ENCODE results near the gene ATP8B4.

The ATP8B4 gene

GRCh38 chr15:50068016-50068415, 51.0 kb downstream of the ATP8B4 start:
- no peak for DNase-seq (ENCODE audit: low read depth, low spot score)
- H3K4me3 ChIP-seq (ENCODE audit: low read length), result no peak overlapping the region

GRCh38 chr15:50067254-50067653, 51.8 kb downstream of the ATP8B4 start:
- H3K4me3 ChIP-seq (ENCODE audit: low read length), result no peak overlapping the region

GRCh38 chr15:50066666-50067065, 52.4 kb downstream of the ATP8B4 start:
- no peak overlapping the region for H3K4me3 ChIP-seq (ENCODE audit: low read length)
- no peak for DNase-seq (ENCODE audit: low read depth, low spot score)

More at GRCh38 chr15:50067254-50067653, 51.8 kb downstream of the ATP8B4 start:
- no peak for DNase-seq (ENCODE audit: low read depth, low spot score)

GRCh38 chr15:50066202-50066601, 52.8 kb downstream of the ATP8B4 start:
- no peak overlapping the region for H3K4me3 ChIP-seq (ENCODE audit: low read length)
- DNase-seq (ENCODE audit: low read depth, low spot score), result no peak

- no peak overlapping the region for H3K4me3 ChIP-seq (ENCODE audit: low read length)
- no peak for DNase-seq (ENCODE audit: low read depth, low spot score)
These were observed 53.8 kb downstream of the ATP8B4 start for GRCh38 chr15:50065279-50065678.

- no peak for DNase-seq (ENCODE audit: low read depth, low spot score)
- no peak overlapping the region for H3K4me3 ChIP-seq (ENCODE audit: low read length)
These were observed 54.4 kb downstream of the ATP8B4 start for GRCh38 chr15:50064673-50065072.

- no peak overlapping the region for H3K4me3 ChIP-seq (ENCODE audit: low read length)
- DNase-seq (ENCODE audit: low read depth, low spot score), result no peak
These were observed 55.8 kb downstream of the ATP8B4 start for GRCh38 chr15:50063226-50063625.

GRCh38 chr15:50061503-50061902, 57.5 kb downstream of the ATP8B4 start:
- DNase-seq (ENCODE audit: low read depth, low spot score), result no peak
- no peak overlapping the region for H3K4me3 ChIP-seq (ENCODE audit: low read length)

GRCh38 chr15:50059883-50060282, 59.1 kb downstream of the ATP8B4 start:
- H3K4me3 ChIP-seq (ENCODE audit: low read length), result no peak overlapping the region
- no peak for DNase-seq (ENCODE audit: low read depth, low spot score)

GRCh38 chr15:50059203-50059772, 59.7 kb downstream of the ATP8B4 start:
- DNase-seq (ENCODE audit: low read depth, low spot score), result no peak
- no peak overlapping the region for H3K4me3 ChIP-seq (ENCODE audit: low read length)

- no peak for DNase-seq (ENCODE audit: low read depth, low spot score)
- no peak overlapping the region for H3K4me3 ChIP-seq (ENCODE audit: low read length)
These were observed 61.0 kb downstream of the ATP8B4 start for GRCh38 chr15:50057905-50058639.

GRCh38 chr15:50057196-50057595, 61.8 kb downstream of the ATP8B4 start:
- H3K4me3 ChIP-seq (ENCODE audit: low read length), result no peak overlapping the region
- no peak for DNase-seq (ENCODE audit: low read depth, low spot score)

- no peak overlapping the region for H3K4me3 ChIP-seq (ENCODE audit: low read length)
- no peak for DNase-seq (ENCODE audit: low read depth, low spot score)
These were observed 63.3 kb downstream of the ATP8B4 start for GRCh38 chr15:50055750-50056157.

- no peak for DNase-seq (ENCODE audit: low read depth, low spot score)
- no peak overlapping the region for H3K4me3 ChIP-seq (ENCODE audit: low read length)
These were observed 63.7 kb downstream of the ATP8B4 start for GRCh38 chr15:50055332-50055731.

GRCh38 chr15:50053055-50053856, 65.8 kb downstream of the ATP8B4 start:
- no peak overlapping the region for H3K4me3 ChIP-seq (ENCODE audit: low read length)
- DNase-seq (ENCODE audit: low read depth, low spot score), result no peak

GRCh38 chr15:50051811-50052419, 67.1 kb downstream of the ATP8B4 start:
- peak; percentile 21 for DNase-seq (ENCODE audit: low read depth, low spot score)
- H3K4me3 ChIP-seq (ENCODE audit: low read length), result no peak overlapping the region

- H3K4me3 ChIP-seq (ENCODE audit: low read length), result no peak overlapping the region
- DNase-seq (ENCODE audit: low read depth, low spot score), result no peak
These were observed 67.9 kb downstream of the ATP8B4 start for GRCh38 chr15:50050986-50051743.

GRCh38 chr15:50049871-50050270, 69.2 kb downstream of the ATP8B4 start:
- DNase-seq (ENCODE audit: low read depth, low spot score), result no peak

GRCh38 chr15:50046867-50047266, 72.2 kb downstream of the ATP8B4 start:
- no peak overlapping the region for H3K4me3 ChIP-seq (ENCODE audit: low read length)
- DNase-seq (ENCODE audit: low read depth, low spot score), result no peak

More at GRCh38 chr15:50049871-50050270, 69.2 kb downstream of the ATP8B4 start:
- no peak overlapping the region for H3K4me3 ChIP-seq (ENCODE audit: low read length)
